Esophagus muscularis mucosa (tissue), 3 donors: ENCODE data around the gene MEGF9.

Experiments used
- CTCF ChIP-seq, 3 experiments: fragments of 200-600 bp in 2 of 3; fragments of 450-650 bp in 1 of 3; sonication (generic) in 2 of 3; IDR thresholded peaks; one replicate each; pipeline ENCODE4 v1.5.1; 2017 to 2019; ENCODE audit warnings: antibody characterized with exemption in 3 of 3, mild to moderate bottlenecking in 2 of 3, moderate library complexity in 1 of 3
- POLR2AphosphoS5 ChIP-seq, 2 donors: sonication (generic); formaldehyde crosslinking; IDR thresholded peaks; one replicate each; pipeline ENCODE4 v1.6.1; 2017; ENCODE audit warnings: antibody characterized with exemption in 2 of 2

- TF ChIP-seq POLR2AphosphoS5 (IDR thresholded peaks at IDR 0.05) (no peak), CTCF (IDR thresholded peaks at IDR 0.05) (no peak)
These were observed 45.9 kb downstream of the MEGF9 start for GRCh38 chr9:120668399-120668798.
